ENCODE data around the gene PDLIM5. TPM values are rescaled to one million over a fixed set of nuclear protein-coding genes. Genes with fewer than 3 reads are reported as not detected.

PDLIM5 gene
- total RNA-seq, 5 donors from 2014 or later (not counting 1 experiment from before 2014, with no cell fraction given), result 27.1 to 32.0 (median 29.6) TPM

GRCh38 chr4:94431388-94431787 is 20.4 kb upstream of the PDLIM5 start:
- H3K27ac Mint-ChIP-seq, result no peak overlapping the region
- no peaks in the 10 kb centered on the region for H3K4me1 ChIP-seq (ENCODE audit: control insufficient read depth in 1 of 2, extremely low read depth in 1 of 2, insufficient read depth in 2 of 2, low read length in 2 of 2)
- POLR2A ChIA-PET, result no interaction called here
- WGBS (ENCODE audit: insufficient coverage), result 93% methylated on average over 2 of the region's 3 CpGs
- H3K27ac ChIP-seq (ENCODE audit: low read length), result no peak overlapping the region
- H3K36me3 ChIP-seq (ENCODE audit: control insufficient read depth in 2 of 2, extremely low read depth in 1 of 2, insufficient read depth in 1 of 2, low read length in 1 of 2), result no peaks in the 10 kb centered on the region
- no peak overlapping the region for H3K4me3 Mint-ChIP-seq
- H3K36me3 Mint-ChIP-seq, result no peaks in the 10 kb centered on the region
- no peaks in the 10 kb centered on the region for H3K4me1 Mint-ChIP-seq
- ATAC-seq (replicated peaks in 1 of 4) (no peak), DNase-seq (no peak)
- H3K27me3 Mint-ChIP-seq, result peaks cover 3 to 5% of the 10 kb centered on the region in 2 donors
- H3K4me3 ChIP-seq (ENCODE audit: control insufficient read depth in 1 of 2, extremely low read depth in 1 of 2, low read length in 1 of 2), result no peak overlapping the region
- peaks cover 0 to 4% of the 10 kb centered on the region in 2 experiments for H3K27me3 ChIP-seq (replicated peaks in 1 of 2; ENCODE audit: control insufficient read depth in 2 of 2, extremely low read depth in 1 of 2, insufficient read depth in 2 of 2, low read length in 1 of 2)
- H3K9me3 ChIP-seq, result no peaks in the 10 kb centered on the region
- peaks cover 0 to 11% (median 8%) of the 10 kb centered on the region in 3 donors for H3K9me3 Mint-ChIP-seq
- CTCF ChIA-PET, result no interaction called here

GRCh38 chr4:94434505-94434904 is 17.2 kb upstream of the PDLIM5 start:
- POLR2A ChIA-PET, result no interaction called here

GRCh38 chr4:94435874-94436273 is 15.9 kb upstream of the PDLIM5 start:
- DNase-seq (no peak), ATAC-seq (replicated peaks in 1 of 4) (no peak)
- Mint-ChIP-seq H3K36me3 (no peaks in the 10 kb centered on the region), H3K4me1 (peaks cover 0 to 3% (median 0%) of the 10 kb centered on the region in 3 donors), H3K27me3 (peaks cover 5 to 7% of the 10 kb centered on the region in 2 donors), H3K4me3 (no peak overlapping the region), H3K9me3 (peaks cover 0 to 2% (median 0%) of the 10 kb centered on the region in 3 donors), H3K27ac (no peak overlapping the region)
- no peak overlapping the region for H3K4me3 ChIP-seq (ENCODE audit: control insufficient read depth in 1 of 2, extremely low read depth in 1 of 2, low read length in 1 of 2)
- H3K27me3 ChIP-seq (replicated peaks in 1 of 2; ENCODE audit: control insufficient read depth in 2 of 2, extremely low read depth in 1 of 2, insufficient read depth in 2 of 2, low read length in 1 of 2), result peaks cover 0 to 2% of the 10 kb centered on the region in 2 experiments
- H3K36me3 ChIP-seq (ENCODE audit: control insufficient read depth in 2 of 2, extremely low read depth in 1 of 2, insufficient read depth in 1 of 2, low read length in 1 of 2), result no peaks in the 10 kb centered on the region
- WGBS (ENCODE audit: insufficient coverage), result no CpG with 5 or more reads among the region's 2 CpGs
- POLR2A ChIA-PET, result no interaction called here
- H3K27ac ChIP-seq (ENCODE audit: low read length), result no peak overlapping the region
- no peaks in the 10 kb centered on the region for H3K9me3 ChIP-seq
- H3K4me1 ChIP-seq (ENCODE audit: control insufficient read depth in 1 of 2, extremely low read depth in 1 of 2, insufficient read depth in 2 of 2, low read length in 2 of 2), result no peaks in the 10 kb centered on the region
- CTCF ChIA-PET, result no interaction called here

More at GRCh38 chr4:94434505-94434904, 17.2 kb upstream of the PDLIM5 start:
- DNase-seq (no peak), ATAC-seq (replicated peaks in 1 of 4) (no peak)
- CTCF ChIA-PET, result no interaction called here
- no peaks in the 10 kb centered on the region for H3K36me3 Mint-ChIP-seq
- Histone ChIP-seq H3K27ac (ENCODE audit: low read length) (no peak overlapping the region), H3K9me3 (no peaks in the 10 kb centered on the region), H3K36me3 (ENCODE audit: control insufficient read depth in 2 of 2, extremely low read depth in 1 of 2, insufficient read depth in 1 of 2, low read length in 1 of 2) (no peaks in the 10 kb centered on the region), H3K4me1 (ENCODE audit: control insufficient read depth in 1 of 2, extremely low read depth in 1 of 2, insufficient read depth in 2 of 2, low read length in 2 of 2) (no peaks in the 10 kb centered on the region), H3K27me3 (replicated peaks in 1 of 2; ENCODE audit: control insufficient read depth in 2 of 2, extremely low read depth in 1 of 2, insufficient read depth in 2 of 2, low read length in 1 of 2) (peaks cover 0 to 4% of the 10 kb centered on the region in 2 experiments), H3K4me3 (ENCODE audit: control insufficient read depth in 1 of 2, extremely low read depth in 1 of 2, low read length in 1 of 2) (no peak overlapping the region)
- peaks cover 0 to 2% (median 0%) of the 10 kb centered on the region in 3 donors for H3K9me3 Mint-ChIP-seq
- H3K27ac Mint-ChIP-seq, result no peak overlapping the region
- H3K4me1 Mint-ChIP-seq, result peaks cover 0 to 2% (median 0%) of the 10 kb centered on the region in 3 donors
- no peak overlapping the region for H3K4me3 Mint-ChIP-seq
- H3K27me3 Mint-ChIP-seq, result peaks cover 5 to 7% of the 10 kb centered on the region in 2 donors

- no peak overlapping the region for H3K4me3 Mint-ChIP-seq
- peaks cover 5 to 7% of the 10 kb centered on the region in 2 donors for H3K27me3 Mint-ChIP-seq
- H3K36me3 Mint-ChIP-seq, result no peaks in the 10 kb centered on the region
- peaks cover 0 to 3% (median 0%) of the 10 kb centered on the region in 3 donors for H3K4me1 Mint-ChIP-seq
- no peaks in the 10 kb centered on the region for H3K36me3 ChIP-seq (ENCODE audit: control insufficient read depth in 2 of 2, extremely low read depth in 1 of 2, insufficient read depth in 1 of 2, low read length in 1 of 2)
- DNase-seq (no peak), ATAC-seq (replicated peaks in 1 of 4) (no peak)
- peaks cover 0 to 2% (median 0%) of the 10 kb centered on the region in 3 donors for H3K9me3 Mint-ChIP-seq
- no CpG with 5 or more reads among the region's 1 CpG for WGBS (ENCODE audit: insufficient coverage)
- no peaks in the 10 kb centered on the region for H3K4me1 ChIP-seq (ENCODE audit: control insufficient read depth in 1 of 2, extremely low read depth in 1 of 2, insufficient read depth in 2 of 2, low read length in 2 of 2)
- H3K27ac Mint-ChIP-seq, result no peak overlapping the region
- H3K27me3 ChIP-seq (replicated peaks in 1 of 2; ENCODE audit: control insufficient read depth in 2 of 2, extremely low read depth in 1 of 2, insufficient read depth in 2 of 2, low read length in 1 of 2), result peaks cover 0 to 2% of the 10 kb centered on the region in 2 experiments
- no peak overlapping the region for H3K4me3 ChIP-seq (ENCODE audit: control insufficient read depth in 1 of 2, extremely low read depth in 1 of 2, low read length in 1 of 2)
- ChIA-PET POLR2A (no interaction called here), CTCF (no interaction called here)
- H3K27ac ChIP-seq (ENCODE audit: low read length), result no peak overlapping the region
- no peaks in the 10 kb centered on the region for H3K9me3 ChIP-seq
Observed at GRCh38 chr4:94436512-94436911, 15.2 kb upstream of the PDLIM5 start.

- ChIA-PET POLR2A (interaction anchor here in 1 of 2 donors (0.6 kb wide), 1 partner anchor 13 kb away, joined by 3 read pairs; no protein-coding TSS in a partner anchor), CTCF (no interaction called here)
- Histone ChIP-seq H3K4me1 (ENCODE audit: control insufficient read depth in 1 of 2, extremely low read depth in 1 of 2, insufficient read depth in 2 of 2, low read length in 2 of 2) (no peaks in the 10 kb centered on the region), H3K27ac (ENCODE audit: low read length) (no peak overlapping the region), H3K36me3 (ENCODE audit: control insufficient read depth in 2 of 2, extremely low read depth in 1 of 2, insufficient read depth in 1 of 2, low read length in 1 of 2) (no peaks in the 10 kb centered on the region), H3K9me3 (no peaks in the 10 kb centered on the region), H3K27me3 (replicated peaks in 1 of 2; ENCODE audit: control insufficient read depth in 2 of 2, extremely low read depth in 1 of 2, insufficient read depth in 2 of 2, low read length in 1 of 2) (no peaks in the 10 kb centered on the region), H3K4me3 (ENCODE audit: control insufficient read depth in 1 of 2, extremely low read depth in 1 of 2, low read length in 1 of 2) (no peak overlapping the region)
- peaks cover 0 to 3% (median 0%) of the 10 kb centered on the region in 3 donors for H3K4me1 Mint-ChIP-seq
- WGBS (ENCODE audit: insufficient coverage), result no CpG with 5 or more reads among the region's 2 CpGs
- H3K27ac Mint-ChIP-seq, result no peak overlapping the region
- no peaks in the 10 kb centered on the region for H3K36me3 Mint-ChIP-seq
- no peak overlapping the region for H3K4me3 Mint-ChIP-seq
- H3K27me3 Mint-ChIP-seq, result peaks cover 1 to 7% of the 10 kb centered on the region in 2 donors
- ATAC-seq (replicated peaks in 1 of 4) (no peak), DNase-seq (no peak)
- peaks cover 0 to under 1% (median 0%) of the 10 kb centered on the region in 3 donors for H3K9me3 Mint-ChIP-seq
Observed at GRCh38 chr4:94439606-94440005, 12.1 kb upstream of the PDLIM5 start.

GRCh38 chr4:94441838-94442237 is 9.9 kb upstream of the PDLIM5 start:
- CTCF ChIA-PET, result no interaction called here
- Histone ChIP-seq H3K9me3 (no peaks in the 10 kb centered on the region), H3K27ac (ENCODE audit: low read length) (no peak overlapping the region), H3K4me1 (ENCODE audit: control insufficient read depth in 1 of 2, extremely low read depth in 1 of 2, insufficient read depth in 2 of 2, low read length in 2 of 2) (no peaks in the 10 kb centered on the region), H3K27me3 (replicated peaks in 1 of 2; ENCODE audit: control insufficient read depth in 2 of 2, extremely low read depth in 1 of 2, insufficient read depth in 2 of 2, low read length in 1 of 2) (no peaks in the 10 kb centered on the region), H3K4me3 (ENCODE audit: control insufficient read depth in 1 of 2, extremely low read depth in 1 of 2, low read length in 1 of 2) (no peak overlapping the region), H3K36me3 (ENCODE audit: control insufficient read depth in 2 of 2, extremely low read depth in 1 of 2, insufficient read depth in 1 of 2, low read length in 1 of 2) (no peaks in the 10 kb centered on the region)
- Mint-ChIP-seq H3K4me1 (peaks cover 0 to 3% (median 0%) of the 10 kb centered on the region in 3 donors), H3K9me3 (no peaks in the 10 kb centered on the region), H3K27me3 (peaks cover 4 to 9% of the 10 kb centered on the region in 2 donors), H3K36me3 (no peaks in the 10 kb centered on the region), H3K27ac (no peak overlapping the region), H3K4me3 (no peak overlapping the region)
- POLR2A ChIA-PET, result no interaction called here
- WGBS (ENCODE audit: insufficient coverage), result no CpG with 5 or more reads among the region's 3 CpGs
- DNase-seq, result no peak
- ATAC-seq (replicated peaks in 1 of 4), result no peak

GRCh38 chr4:94442251-94442650 is 9.5 kb upstream of the PDLIM5 start:
- Mint-ChIP-seq H3K4me1 (peaks cover 0 to 3% (median 0%) of the 10 kb centered on the region in 3 donors), H3K27ac (no peak overlapping the region), H3K27me3 (peaks cover 7 to 12% of the 10 kb centered on the region in 2 donors), H3K9me3 (no peaks in the 10 kb centered on the region), H3K4me3 (no peak overlapping the region), H3K36me3 (no peaks in the 10 kb centered on the region)
- DNase-seq (no peak), ATAC-seq (replicated peaks in 1 of 4) (no peak)
- Histone ChIP-seq H3K9me3 (no peaks in the 10 kb centered on the region), H3K27me3 (replicated peaks in 1 of 2; ENCODE audit: control insufficient read depth in 2 of 2, extremely low read depth in 1 of 2, insufficient read depth in 2 of 2, low read length in 1 of 2) (no peaks in the 10 kb centered on the region), H3K4me1 (ENCODE audit: control insufficient read depth in 1 of 2, extremely low read depth in 1 of 2, insufficient read depth in 2 of 2, low read length in 2 of 2) (no peaks in the 10 kb centered on the region), H3K4me3 (ENCODE audit: control insufficient read depth in 1 of 2, extremely low read depth in 1 of 2, low read length in 1 of 2) (no peak overlapping the region), H3K36me3 (ENCODE audit: control insufficient read depth in 2 of 2, extremely low read depth in 1 of 2, insufficient read depth in 1 of 2, low read length in 1 of 2) (no peaks in the 10 kb centered on the region), H3K27ac (ENCODE audit: low read length) (no peak overlapping the region)
- ChIA-PET CTCF (no interaction called here), POLR2A (no interaction called here)
- 80% methylated on average over 1 of the region's 1 CpG for WGBS (ENCODE audit: insufficient coverage)
